Lower leg skin (tissue), 3 donors: Measurements from ENCODE around the gene C12orf57.

Experiments used
- POLR2A ChIP-seq, 2 donors: fragments of 450-650 bp; IDR thresholded peaks; one replicate each; pipeline ENCODE4 v1.6.1; 2016 to 2017; ENCODE audit warnings: antibody characterized with exemption in 2 of 2, mild to moderate bottlenecking in 1 of 2, moderate library complexity in 1 of 2
- TF ChIP-seq, protein P1 (sequence below), 3 donors: fragments of 450-650 bp; IDR thresholded peaks; one replicate each; pipeline ENCODE4 v1.5.1; 2016; ENCODE audit warnings: antibody characterized with exemption in 3 of 3, mild to moderate bottlenecking in 3 of 3, moderate library complexity in 2 of 3

DNA sequence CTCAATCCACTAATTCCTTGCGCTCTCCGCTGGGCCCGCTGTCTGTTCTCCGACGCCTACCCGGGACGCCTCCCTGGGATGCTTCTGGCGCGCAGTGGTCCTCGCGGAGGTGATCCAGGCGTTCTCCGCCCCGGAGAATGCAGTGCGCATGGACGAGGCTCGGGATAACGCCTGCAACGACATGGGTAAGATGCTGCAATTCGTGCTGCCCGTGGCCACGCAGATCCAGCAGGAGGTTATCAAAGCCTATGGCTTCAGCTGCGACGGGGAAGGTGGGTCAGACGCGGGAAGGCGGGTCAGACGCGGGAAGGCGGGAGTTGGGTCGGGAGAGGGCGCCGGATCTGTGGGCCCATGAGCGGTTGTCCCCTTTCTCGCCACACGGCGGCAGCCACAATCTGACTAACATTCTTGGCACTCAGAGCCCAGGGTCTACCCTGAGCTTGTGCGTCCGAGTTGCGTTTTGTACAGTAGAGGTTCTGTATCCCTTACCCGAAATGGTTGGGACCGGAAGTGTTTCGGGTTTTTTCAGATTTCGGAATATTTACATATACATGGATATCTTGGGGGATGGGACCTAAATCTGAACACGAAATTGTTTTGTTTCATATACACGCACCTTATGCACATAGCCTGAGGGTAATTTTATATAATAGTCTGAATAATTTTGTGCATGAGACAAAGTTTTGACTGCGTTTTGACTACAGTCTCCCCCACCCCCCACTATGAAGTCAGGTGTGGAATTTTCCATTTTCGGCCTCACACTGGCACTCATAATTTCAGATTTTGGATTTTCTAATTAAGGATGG, 762 bp downstream of the C12orf57 start:
- TF ChIP-seq, protein P1, sequence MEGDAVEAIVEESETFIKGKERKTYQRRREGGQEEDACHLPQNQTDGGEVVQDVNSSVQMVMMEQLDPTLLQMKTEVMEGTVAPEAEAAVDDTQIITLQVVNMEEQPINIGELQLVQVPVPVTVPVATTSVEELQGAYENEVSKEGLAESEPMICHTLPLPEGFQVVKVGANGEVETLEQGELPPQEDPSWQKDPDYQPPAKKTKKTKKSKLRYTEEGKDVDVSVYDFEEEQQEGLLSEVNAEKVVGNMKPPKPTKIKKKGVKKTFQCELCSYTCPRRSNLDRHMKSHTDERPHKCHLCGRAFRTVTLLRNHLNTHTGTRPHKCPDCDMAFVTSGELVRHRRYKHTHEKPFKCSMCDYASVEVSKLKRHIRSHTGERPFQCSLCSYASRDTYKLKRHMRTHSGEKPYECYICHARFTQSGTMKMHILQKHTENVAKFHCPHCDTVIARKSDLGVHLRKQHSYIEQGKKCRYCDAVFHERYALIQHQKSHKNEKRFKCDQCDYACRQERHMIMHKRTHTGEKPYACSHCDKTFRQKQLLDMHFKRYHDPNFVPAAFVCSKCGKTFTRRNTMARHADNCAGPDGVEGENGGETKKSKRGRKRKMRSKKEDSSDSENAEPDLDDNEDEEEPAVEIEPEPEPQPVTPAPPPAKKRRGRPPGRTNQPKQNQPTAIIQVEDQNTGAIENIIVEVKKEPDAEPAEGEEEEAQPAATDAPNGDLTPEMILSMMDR (IDR thresholded peaks at IDR 0.05) = peak in 1 of 3 donors; percentile 72
- TF ChIP-seq POLR2A (IDR thresholded peaks at IDR 0.05) = no peak
